Liver (tissue), 3 donors: ENCODE data around the gene PLEKHO2.

Experiments
- CTCF ChIP-seq: fragments of 150-350 bp; IDR thresholded peaks from 2 replicates; pipeline ENCODE4 v1.5.1; 2017; ENCODE audit warnings: improper control_type of control experiment, low read depth, low read length; ENCODE audit not compliant: missing input control
- FOXA1 ChIP-seq: IDR thresholded peaks from 2 replicates; pipeline ENCODE4 v1.6.1; 2016; ENCODE audit warnings: antibody characterized with exemption
- GABPA ChIP-seq, 2 donors: IDR thresholded peaks in 1 of 2; conservative IDR thresholded peaks in 1 of 2; 2 replicates each; pipeline ENCODE4 v1.6.1; 2016; ENCODE audit warnings: antibody characterized with exemption in 2 of 2, mild to moderate bottlenecking in 1 of 2, moderate library complexity in 1 of 2
- HNF4G ChIP-seq: IDR thresholded peaks from 2 replicates; pipeline ENCODE4 v1.6.1; 2016; ENCODE audit warnings: antibody characterized with exemption
- MAX ChIP-seq: IDR thresholded peaks from 2 replicates; pipeline ENCODE4 v1.6.1; 2016; ENCODE audit warnings: antibody characterized with exemption
- RAD21 ChIP-seq, 2 donors: IDR thresholded peaks; 2 replicates each; pipeline ENCODE4 v1.6.1; 2016; ENCODE audit warnings: antibody characterized with exemption in 2 of 2, mild to moderate bottlenecking in 2 of 2
- REST ChIP-seq: IDR thresholded peaks from 2 replicates; pipeline ENCODE4 v1.6.1; 2016; ENCODE audit warnings: antibody characterized with exemption, mild to moderate bottlenecking
- RXRA ChIP-seq, 2 donors: IDR thresholded peaks; 2 replicates each; pipeline ENCODE4 v1.6.1; 2017 to 2018; ENCODE audit warnings: antibody characterized with exemption in 2 of 2, mild to moderate bottlenecking in 1 of 2
- SP1 ChIP-seq: IDR thresholded peaks from 2 replicates; pipeline ENCODE4 v1.6.1; 2018; ENCODE audit warnings: antibody characterized with exemption, mild to moderate bottlenecking
- YY1 ChIP-seq: IDR thresholded peaks from 2 replicates; pipeline ENCODE4 v1.6.1; 2016; ENCODE audit warnings: antibody characterized with exemption, mild to moderate bottlenecking
- donor health status: healthy.
- donor health status: healthy.

- TF ChIP-seq GABPA (IDR thresholded peaks at IDR 0.05 in 1 of 2, conservative IDR thresholded peaks at IDR 0.05 in 1 of 2) = no peak
- TF ChIP-seq CTCF = no peak
- TF ChIP-seq YY1 = no peak
- TF ChIP-seq REST = no peak
- TF ChIP-seq HNF4G = no peak
- TF ChIP-seq MAX = no peak
- no peak for TF ChIP-seq SP1
- no peak for TF ChIP-seq FOXA1
- TF ChIP-seq RXRA (IDR thresholded peaks at IDR 0.05) = no peak
- TF ChIP-seq RAD21 (IDR thresholded peaks at IDR 0.05) = no peak
Measured at GRCh38 chr15:64854526-64854925, 12.8 kb downstream of the PLEKHO2 start.
